Astrocyte of the cerebellum (primary cell): ENCODE results near the gene ABAT.

Experiments used
- DNase-seq: peaks from one replicate; pipeline ENCODE4 v3.0.0-alpha.2; 2011; ENCODE audit warnings: low read depth
- H3K4me3 ChIP-seq: 2 replicates; pipeline ENCODE4 v1.5.1; 2011; ENCODE audit warnings: mild to moderate bottlenecking, low read depth, low read length, moderate library complexity
- CTCF ChIP-seq: IDR thresholded peaks from 2 replicates; pipeline ENCODE4 v1.5.1; 2012; ENCODE audit warnings: low read length, low read depth, moderate library complexity, mild to moderate bottlenecking; ENCODE audit errors: missing control alignments
- in situ Hi-C: cut with HindIII; loops from 2 replicates; pipeline ENCODE4 v1.10.0; 2017; ENCODE audit warnings: low sequenced_read_pairs

The ABAT gene

GRCh38 chr16:8686879-8687278 is 12.5 kb downstream of the ABAT start:
- no peak for DNase-seq
- no peak for TF ChIP-seq CTCF
- H3K4me3 ChIP-seq, result no peak overlapping the region
- in situ Hi-C loops, result no loop called here

- in situ Hi-C loops, result no loop called here
- TF ChIP-seq CTCF, result no peak
- H3K4me3 ChIP-seq, result no peak overlapping the region
- no peak for DNase-seq
Measured at GRCh38 chr16:8689686-8690085, 15.3 kb downstream of the ABAT start.

GRCh38 chr16:8691728-8692127 is 17.3 kb downstream of the ABAT start:
- no peak for DNase-seq
- H3K4me3 ChIP-seq, result no peak overlapping the region
- in situ Hi-C loops, result no loop called here
- no peak for TF ChIP-seq CTCF

- H3K4me3 ChIP-seq, result no peak overlapping the region
- DNase-seq, result no peak
- in situ Hi-C loops, result no loop called here
- TF ChIP-seq CTCF, result no peak
Measured at GRCh38 chr16:8694795-8695728, 20.6 kb downstream of the ABAT start.

GRCh38 chr16:8696880-8697279 is 22.5 kb downstream of the ABAT start:
- in situ Hi-C loops, result no loop called here
- no peak overlapping the region for H3K4me3 ChIP-seq
- TF ChIP-seq CTCF, result no peak
- no peak for DNase-seq

GRCh38 chr16:8697965-8698364 is 23.5 kb downstream of the ABAT start:
- no peak for DNase-seq
- TF ChIP-seq CTCF, result no peak
- in situ Hi-C loops, result no loop called here
- no peak overlapping the region for H3K4me3 ChIP-seq
